Heart right ventricle (tissue), 16 donors: ENCODE data around the gene NKX1-2. TPM values are rescaled to one million over a fixed set of nuclear protein-coding genes. Genes with fewer than 3 reads are reported as not detected.

Source experiments
- ATAC-seq, 8 donors: fragments of 200-7000 bp; cut with Tn5 transposase; one replicate each; pipeline ENCODE4 v1.9.1; 2020; ENCODE audit warnings: mild to moderate bottlenecking in 8 of 8, moderate library complexity in 8 of 8, moderate number of reproducible peaks in 1 of 8
- DNase-seq, 2 donors: peaks; one replicate each; pipeline ENCODE4 v3.0.0-alpha.2; 2020
- H3K27ac ChIP-seq, 10 donors: fragments of 200-600 bp; sonication (generic) in 2 of 10; one replicate each; pipeline versions ENCODE4 v1.5.0 to v1.8.0; 2020 to 2022; ENCODE audit warnings: mild to moderate bottlenecking in 3 of 10
- H3K27me3 ChIP-seq, 7 donors: fragments of 200-600 bp; one replicate each; pipeline ENCODE4 v1.8.0; 2021 to 2022; ENCODE audit warnings: mild to moderate bottlenecking in 2 of 7
- H3K36me3 ChIP-seq, 9 donors: fragments of 200-600 bp; sonication (generic) in 1 of 9; one replicate each; pipeline versions ENCODE4 v1.5.0 to v1.8.0; 2020 to 2022; ENCODE audit warnings: mild to moderate bottlenecking in 2 of 9
- H3K4me1 ChIP-seq, 9 donors: fragments of 200-600 bp; sonication (generic) in 1 of 9; one replicate each; pipeline versions ENCODE4 v1.5.0 to v1.8.0; 2020 to 2022; ENCODE audit warnings: mild to moderate bottlenecking in 4 of 9
- H3K4me3 ChIP-seq, 10 donors: fragments of 200-600 bp; sonication (generic) in 2 of 10; one replicate each; pipeline versions ENCODE4 v1.5.0 to v1.8.0; 2020 to 2022; ENCODE audit warnings: mild to moderate bottlenecking in 7 of 10, moderate library complexity in 2 of 10
- H3K9me3 ChIP-seq, 11 donors: fragments of 200-600 bp in 10 of 11; sonication (generic) in 2 of 11; one replicate each; pipeline versions ENCODE4 v1.5.0 to v1.8.0; 2013 to 2022; ENCODE audit warnings: mild to moderate bottlenecking in 2 of 11, control low read depth in 1 of 11, moderate library complexity in 1 of 11
- CTCF ChIP-seq, 9 donors: fragments of 200-600 bp; sonication (generic) in 2 of 9; IDR thresholded peaks; one replicate each; pipeline versions ENCODE4 v1.5.0 to v1.8.0; 2021 to 2022; ENCODE audit warnings: antibody characterized with exemption in 9 of 9, mild to moderate bottlenecking in 5 of 9, moderate library complexity in 1 of 9
- WGBS, 2 donors: extraction: QIAGEN DNeasy Blood & Tissue Kit; methylation state at CpG; one replicate each; pipeline ENCODE4 v1.1.7; 2013; ENCODE audit warnings: inconsistent platforms in 1 of 2; 5-methylcytosine and 5-hydroxymethylcytosine counted together
- intact Hi-C, 10 donors: fragments of 100-400 bp; cut with DNase I; formaldehyde crosslinking; loops; one replicate each; pipeline versions ENCODE4 v1.11.1 to v1.14.2; 2022
- polyA plus RNA-seq, 2 donors: library from polyadenylated mRNA; stranded (reverse); fragments of 200-250 nt; gene quantifications; one replicate each; pipeline ENCODE4 v1.2.3, GENCODE V29; 2013
- total RNA-seq, 10 donors: library from RNA; stranded (reverse); fragmentation: NEBNext Ultra II Directional in 3 of 10; extraction: Animal tissue kit (Norgen Biotek cat#: 25700) in 3 of 10; gene quantifications; one replicate each; pipeline versions ENCODE4 v1.2.1 to v1.2.4, GENCODE V29; 2021 to 2023
- donor health status: Arrhythmogenic right ventricular cardiomyopathy.
- donor health status: ischemic (EF 13 %, LVEDD 7.1; RV severe dilation, severe dysfunction).
- donor health status: healthy with polysubstance abuse.
- donor health status: DM: no; HTN: yes; CAD: no.
- donor health status: DM: no; HTN: no; CAD: no.
- donor health status: ischemic (EF 25% LVEDD 6.9; RV normal size, moderate dysfunction).
- donor health status: ischemic (EF 25% LVEDD 5.7; RV mildly dilated, moderate dysfunction).
- donor health status: healthy.
- donor health status: DM: yes; HTN: yes; CAD: no.
- donor health status: Ischemic cardiomyopathy.
- donor health status: ischemic (EF 35%, LVEDD 5.7; RV mildly dilated, moderate dysfunction).
- donor health status: nonischemic (EF 11% LVEDD 7.7; RV severe dilation, severe dysfunction).
- donor health status: DM: yes; HTN: yes; CAD: no.
- donor health status: PGD.
- donor health status: ischemic (EF 29% LVEDD 5.4; RV normal size, mild dysfunction).
- donor health status: nonischemic (EF 23%, LVEDD 6.1; RV moderate dilation, normal function).

The NKX1-2 gene
- total and polyA plus RNA-seq, 12 donors, result not detected

GRCh38 chr10:124430077-124430476, 19.8 kb downstream of the NKX1-2 start:
- Histone ChIP-seq H3K4me1 (no peaks in the 10 kb centered on the region), H3K27me3 (peaks cover 0 to 44% (median 31%) of the 10 kb centered on the region in 7 donors), H3K27ac (no peak overlapping the region), H3K36me3 (no peaks in the 10 kb centered on the region), H3K4me3 (no peak overlapping the region), H3K9me3 (no peaks in the 10 kb centered on the region)
- TF ChIP-seq CTCF (IDR thresholded peaks at IDR 0.05), result no peak
- 88 to 90% methylated on average over 4 of the region's 4 CpGs for WGBS, 2 donors
- ATAC-seq, result no peak
- intact Hi-C loops, result no loop called here
- DNase-seq, result no peak

GRCh38 chr10:124429576-124429975, 20.3 kb downstream of the NKX1-2 start:
- 57 to 58% methylated on average over 5 of the region's 5 CpGs for WGBS, 2 donors
- TF ChIP-seq CTCF (IDR thresholded peaks at IDR 0.05), result no peak
- no peak for DNase-seq
- Histone ChIP-seq H3K4me1 (no peaks in the 10 kb centered on the region), H3K27me3 (peaks cover 0 to 44% (median 31%) of the 10 kb centered on the region in 7 donors), H3K36me3 (no peaks in the 10 kb centered on the region), H3K27ac (no peak overlapping the region), H3K4me3 (no peak overlapping the region), H3K9me3 (no peaks in the 10 kb centered on the region)
- ATAC-seq, result no peak
- intact Hi-C loops, result no loop called here

GRCh38 chr10:124428207-124428777, 21.5 kb downstream of the NKX1-2 start:
- Histone ChIP-seq H3K9me3 (no peaks in the 10 kb centered on the region), H3K4me1 (no peaks in the 10 kb centered on the region), H3K36me3 (no peaks in the 10 kb centered on the region), H3K4me3 (no peak overlapping the region), H3K27me3 (peaks cover 0 to 46% (median 33%) of the 10 kb centered on the region in 7 donors), H3K27ac (no peak overlapping the region)
- no peak for ATAC-seq
- intact Hi-C loops, result no loop called here
- no peak for TF ChIP-seq CTCF (IDR thresholded peaks at IDR 0.05)
- no peak for DNase-seq
- 53 to 58% methylated on average over 3 of the region's 3 CpGs for WGBS, 2 donors

- intact Hi-C loops, result no loop called here
- WGBS, 2 donors, result 92% methylated on average over 4 of the region's 4 CpGs
- Histone ChIP-seq H3K9me3 (no peaks in the 10 kb centered on the region), H3K27ac (no peak overlapping the region), H3K27me3 (peaks cover 0 to 48% (median 35%) of the 10 kb centered on the region in 7 donors), H3K4me3 (no peak overlapping the region), H3K4me1 (no peaks in the 10 kb centered on the region), H3K36me3 (no peaks in the 10 kb centered on the region)
- DNase-seq (no peak), ATAC-seq (no peak)
- no peak for TF ChIP-seq CTCF (IDR thresholded peaks at IDR 0.05)
These were observed 24.4 kb downstream of the NKX1-2 start for GRCh38 chr10:124425227-124425962.
